Pulmonary artery endothelial cell (primary cell): ENCODE measurements around the gene PDK1. TPM values are rescaled to one million over a fixed set of nuclear protein-coding genes. Genes with fewer than 3 reads are reported as not detected.

Source experiments
- DNase-seq: peaks from one replicate; pipeline ENCODE4 v3.0.0-alpha.2; 2011; ENCODE audit warnings: low read depth, low spot score
- total RNA-seq: library from RNA; depleted of rRNA; stranded (reverse); fragments of >200 nt; gene quantifications from 2 replicates; pipeline ENCODE4 v1.2.3, GENCODE V29; 2014

Gene PDK1
- total RNA-seq, 1 donor from 2014 or later, result 20.4 TPM

DNA sequence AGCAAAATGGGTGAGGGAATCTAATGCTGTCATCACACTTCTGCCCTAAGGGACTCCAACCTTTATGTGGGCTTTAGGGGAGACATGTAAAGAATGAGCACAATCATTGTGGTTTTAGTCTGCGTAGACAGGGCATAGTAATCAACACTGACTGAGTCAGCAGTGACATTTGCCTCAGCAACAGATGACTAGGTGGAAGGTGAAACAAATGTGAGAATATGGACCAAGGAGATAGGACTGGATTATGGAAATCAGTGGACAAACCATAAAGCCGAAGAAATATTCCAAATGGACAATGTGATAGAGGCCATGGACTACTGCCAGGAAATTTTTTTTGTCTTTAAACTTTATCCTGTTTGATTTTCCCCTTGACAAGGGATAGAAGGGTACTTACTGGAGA, 83.9 kb downstream of the PDK1 start:
- no peak for DNase-seq

DNA sequence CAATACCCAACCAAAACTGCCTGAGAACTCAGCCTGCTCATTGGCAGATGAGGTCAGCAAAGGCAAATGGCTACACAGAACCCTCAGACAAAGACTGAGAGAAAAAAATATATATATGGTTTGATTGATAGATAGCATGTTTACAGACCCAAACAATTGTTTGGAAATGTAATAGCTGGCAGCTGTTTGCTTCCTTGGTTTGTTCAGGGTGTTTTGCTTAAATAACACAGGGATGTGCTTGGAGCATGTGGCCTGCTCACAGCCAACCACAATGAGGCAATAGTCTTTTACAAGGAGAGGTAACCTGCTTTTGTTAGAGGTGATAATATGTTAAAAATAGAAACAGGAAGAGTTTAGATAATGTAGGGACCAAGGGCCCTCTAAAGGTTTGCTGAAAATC, 84.5 kb downstream of the PDK1 start:
- no peak for DNase-seq

DNA sequence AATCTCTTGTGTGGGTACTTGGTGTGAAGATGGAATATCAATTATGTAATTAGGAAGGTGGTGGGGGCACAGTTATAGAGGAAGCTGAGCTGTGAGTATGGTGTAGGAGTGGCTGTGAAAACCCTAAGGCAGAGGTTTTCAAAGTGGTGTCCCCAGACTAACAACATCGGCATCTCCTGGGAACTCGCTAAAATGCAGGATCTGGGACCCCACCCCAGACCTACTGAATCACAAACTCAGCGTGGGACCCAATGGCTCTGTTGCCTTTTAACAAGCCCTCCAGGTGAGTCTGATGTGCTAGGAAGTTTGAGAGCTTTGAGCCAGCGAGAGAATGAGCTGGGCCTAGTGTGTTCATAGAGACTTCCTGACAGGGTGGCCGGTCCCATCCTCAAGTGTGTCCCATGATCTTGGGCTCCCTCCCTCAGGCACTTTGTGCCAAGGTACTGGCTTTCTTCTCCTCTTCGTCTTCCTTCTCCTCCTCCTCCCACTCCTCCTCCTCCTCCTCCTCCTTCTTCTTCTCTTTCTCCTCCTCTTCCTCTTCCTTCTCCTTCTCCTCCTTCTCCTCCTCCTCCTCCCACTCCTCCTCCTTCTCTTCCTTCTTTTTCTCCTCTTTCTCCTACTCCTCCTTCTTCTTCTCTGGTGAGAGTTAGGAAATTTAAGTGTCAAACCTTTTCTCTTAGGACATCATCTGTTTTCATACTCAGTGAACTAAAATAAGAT, 86.6 kb downstream of the PDK1 start:
- no peak for DNase-seq

DNA sequence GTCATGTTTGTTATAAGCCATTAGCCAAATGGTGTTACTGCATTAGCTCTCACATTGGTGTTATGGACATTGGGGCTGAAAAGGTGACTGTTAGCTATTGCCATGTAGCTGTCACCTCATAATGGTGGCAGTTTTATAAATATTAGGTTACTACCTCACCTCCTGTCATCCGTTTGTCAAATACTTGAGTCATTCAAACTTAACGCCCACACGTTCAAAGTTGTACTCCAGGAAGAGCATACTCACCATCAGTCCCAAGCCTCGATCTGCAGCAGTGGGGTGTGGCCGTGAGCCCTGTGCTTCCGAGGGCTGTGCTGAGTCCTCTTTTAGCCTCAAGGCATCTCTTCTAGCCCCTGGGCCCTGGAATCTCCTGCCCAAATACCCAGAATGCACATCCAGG, 87.3 kb downstream of the PDK1 start:
- DNase-seq, result no peak

DNA sequence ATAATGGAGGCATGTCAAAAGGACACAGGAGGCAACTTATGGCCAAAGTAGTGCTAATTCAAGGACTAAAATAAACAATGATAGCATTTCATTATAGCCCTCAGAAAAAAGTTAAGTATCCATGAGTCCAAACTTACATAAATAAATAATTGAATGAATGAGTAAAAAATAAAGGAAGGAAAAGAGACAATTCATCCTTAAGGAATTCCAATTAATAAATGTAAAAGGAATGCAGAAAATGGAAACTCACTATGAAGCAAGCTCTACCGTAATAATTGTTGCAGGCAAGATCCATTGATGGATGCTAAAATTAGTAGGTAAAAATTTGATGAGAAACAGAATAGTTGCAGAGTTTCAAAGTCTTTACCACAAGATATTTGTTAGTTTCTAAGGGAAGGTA, 91.5 kb downstream of the PDK1 start:
- no peak for DNase-seq

DNA sequence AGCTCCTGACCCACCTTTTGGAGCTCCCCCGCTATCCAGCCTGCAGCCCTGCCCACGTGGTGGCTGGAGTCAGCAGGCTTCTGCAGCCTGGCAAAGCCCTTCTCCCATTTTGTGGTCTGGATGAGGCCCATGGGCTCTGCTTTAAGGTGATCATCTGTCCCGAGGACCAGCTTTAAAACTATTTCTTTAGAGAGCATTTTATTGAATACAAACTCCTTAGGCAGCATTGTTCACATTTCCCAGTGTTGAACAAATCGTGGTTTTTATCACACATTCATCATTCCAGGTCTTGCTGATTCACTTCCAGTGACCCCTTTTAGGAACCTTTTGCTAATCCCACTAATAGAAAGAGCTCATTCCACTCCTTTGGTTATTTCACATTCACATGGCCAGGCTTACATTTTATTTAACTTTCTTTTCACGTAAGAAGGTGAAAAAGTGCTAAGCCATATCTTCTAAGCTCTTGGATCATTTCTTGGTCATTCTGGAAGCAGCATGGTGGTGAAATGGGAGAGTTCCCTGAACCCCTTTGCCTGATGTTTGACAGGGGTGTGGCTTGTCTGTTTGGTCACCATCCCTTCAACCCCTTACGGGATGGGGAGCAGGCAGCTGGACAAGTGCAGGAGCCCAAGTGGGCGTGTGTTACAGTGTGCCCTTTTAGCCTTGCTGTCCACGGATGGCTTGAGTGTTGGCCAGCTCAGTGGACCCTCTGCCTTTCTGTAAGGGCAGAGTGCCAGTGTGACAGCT, 99.4 kb downstream of the PDK1 start:
- no peak for DNase-seq

DNA sequence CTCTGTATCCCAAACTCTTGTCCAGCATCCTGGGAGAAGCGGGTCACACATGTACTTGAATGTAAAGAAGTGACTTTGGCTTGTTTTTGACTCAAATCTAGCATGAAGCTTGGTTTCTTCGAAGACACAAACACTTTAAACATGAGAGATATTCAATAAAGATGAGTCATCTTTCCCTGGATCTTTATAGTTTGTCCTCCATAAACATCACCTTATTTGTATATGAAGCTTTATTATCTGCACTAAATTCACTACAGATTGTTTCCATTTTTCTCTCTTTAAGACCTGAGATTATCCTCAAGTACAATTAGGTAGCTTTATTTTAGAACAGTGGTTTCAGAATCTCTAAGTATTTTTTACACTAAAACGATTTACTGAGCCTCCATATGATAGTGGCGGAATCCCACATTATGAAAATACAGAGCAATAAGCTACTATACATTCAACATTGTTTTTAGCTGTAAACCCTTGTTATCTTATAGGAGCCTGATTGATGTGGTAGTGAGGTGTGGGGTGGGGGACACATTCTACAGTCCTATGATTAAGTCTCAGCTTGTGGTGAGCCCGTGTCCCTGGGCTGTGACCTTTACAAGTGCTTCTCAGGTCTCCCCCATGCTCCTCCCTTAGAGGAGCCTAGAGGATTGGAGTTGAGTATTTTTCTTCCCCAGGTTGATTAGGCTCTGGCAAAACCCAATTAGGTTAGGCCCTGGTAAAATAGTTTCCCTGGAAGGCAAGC, 100.1 kb downstream of the PDK1 start:
- no peak for DNase-seq

Other genes with a start within 250 kb of the PDK1 start
- gene ITGA6, start 128.5 kb upstream of the PDK1 start, total RNA-seq, result 177 and 293 TPM in 2 replicates
- gene RAPGEF4, start 179.8 kb downstream of the PDK1 start, total RNA-seq, result 5.3 and 6.1 TPM in 2 replicates